ENCODE measurements around the gene OCA2.

OCA2 gene

GRCh38 chr15:27835233-27835939 is 263.7 kb downstream of the OCA2 start:
- no peak for DNase-seq

- no peak for DNase-seq
Observed at GRCh38 chr15:27834684-27835083, 264.4 kb downstream of the OCA2 start.

- DNase-seq = no peak
Observed at GRCh38 chr15:27833974-27834373, 265.1 kb downstream of the OCA2 start.

- no peak for DNase-seq
Observed at GRCh38 chr15:27833178-27833577, 265.9 kb downstream of the OCA2 start.

GRCh38 chr15:27832237-27832596 is 266.9 kb downstream of the OCA2 start:
- no peak for DNase-seq

- DNase-seq = no peak
Observed at GRCh38 chr15:27831384-27832236, 267.5 kb downstream of the OCA2 start.

GRCh38 chr15:27828746-27829145 is 270.4 kb downstream of the OCA2 start:
- no peak for DNase-seq

- no peak for DNase-seq
Observed at GRCh38 chr15:27826902-27827714, 272.0 kb downstream of the OCA2 start.

- DNase-seq = no peak
Observed at GRCh38 chr15:27826411-27826810, 272.7 kb downstream of the OCA2 start.

GRCh38 chr15:27824841-27825422 is 274.2 kb downstream of the OCA2 start:
- DNase-seq = no peak

GRCh38 chr15:27821273-27821672 is 277.8 kb downstream of the OCA2 start:
- no peak for DNase-seq

- no peak for DNase-seq
Observed at GRCh38 chr15:27820722-27821121, 278.4 kb downstream of the OCA2 start.

- DNase-seq = no peak
Observed at GRCh38 chr15:27820232-27820631, 278.9 kb downstream of the OCA2 start.

GRCh38 chr15:27817258-27817657 is 281.9 kb downstream of the OCA2 start:
- DNase-seq = no peak

- DNase-seq = no peak
Observed at GRCh38 chr15:27816790-27817189, 282.3 kb downstream of the OCA2 start.

GRCh38 chr15:27815035-27815434 is 284.1 kb downstream of the OCA2 start:
- no peak for DNase-seq

GRCh38 chr15:27813139-27813538 is 286.0 kb downstream of the OCA2 start:
- no peak for DNase-seq

- DNase-seq = no peak
Observed at GRCh38 chr15:27808182-27808581, 290.9 kb downstream of the OCA2 start.

- DNase-seq = no peak
Observed at GRCh38 chr15:27807335-27807734, 291.8 kb downstream of the OCA2 start.

- DNase-seq = no peak
Observed at GRCh38 chr15:27806396-27806795, 292.7 kb downstream of the OCA2 start.

- DNase-seq = no peak
Observed at GRCh38 chr15:27805261-27806220, 293.6 kb downstream of the OCA2 start.
